ENCODE results near the gene IL17RD.

IL17RD gene

GRCh38 chr3:57128826-57129667 is 36.1 kb downstream of the IL17RD start:
- DNase-seq = no peak

- DNase-seq = no peak
Observed at GRCh38 chr3:57127891-57128518, 37.1 kb downstream of the IL17RD start.

GRCh38 chr3:57126244-57126643 is 38.9 kb downstream of the IL17RD start:
- DNase-seq = no peak

GRCh38 chr3:57120451-57121174 is 44.5 kb downstream of the IL17RD start:
- no peak for DNase-seq

GRCh38 chr3:57120040-57120439 is 45.1 kb downstream of the IL17RD start:
- no peak for DNase-seq

- no peak for DNase-seq
Observed at GRCh38 chr3:57118254-57118653, 46.9 kb downstream of the IL17RD start.

- no peak for DNase-seq
Observed at GRCh38 chr3:57116501-57116900, 48.7 kb downstream of the IL17RD start.

- no peak for DNase-seq
Observed at GRCh38 chr3:57112206-57112605, 52.9 kb downstream of the IL17RD start.

GRCh38 chr3:57110798-57111197 is 54.4 kb downstream of the IL17RD start:
- peak; percentile 18 for DNase-seq

- no peak for DNase-seq
Observed at GRCh38 chr3:57110214-57110613, 54.9 kb downstream of the IL17RD start.

GRCh38 chr3:57109437-57110199 is 55.5 kb downstream of the IL17RD start:
- no peak for DNase-seq

- no peak for DNase-seq
Observed at GRCh38 chr3:57108684-57109083, 56.5 kb downstream of the IL17RD start.

- no peak for DNase-seq
Observed at GRCh38 chr3:57105585-57105984, 59.6 kb downstream of the IL17RD start.

GRCh38 chr3:57100046-57100695 is 65.0 kb downstream of the IL17RD start:
- DNase-seq = peak; percentile 61

- no peak for DNase-seq
Observed at GRCh38 chr3:57098418-57099310, 66.5 kb downstream of the IL17RD start.

- no peak for DNase-seq
Observed at GRCh38 chr3:57097536-57097935, 67.6 kb downstream of the IL17RD start.

- no peak for DNase-seq
Observed at GRCh38 chr3:57095363-57095762, 69.8 kb downstream of the IL17RD start.

- DNase-seq = peak; percentile 84
Observed at GRCh38 chr3:57094575-57094974, 70.6 kb downstream of the IL17RD start.

GRCh38 chr3:57093971-57094535 is 71.1 kb downstream of the IL17RD start:
- DNase-seq = no peak

GRCh38 chr3:57093489-57093888 is 71.7 kb downstream of the IL17RD start:
- DNase-seq = no peak

Measured in NCI-H2171 treated with DMSO at 0.1 percent for 48 hours (cell line).